Activated CD4-positive, alpha-beta memory T cell treated with anti-CD3 and anti-CD28 coated beads, Interleukin-2, amount 10 ng/mL, durations not matched to agents 7 days and 5 days (primary cell): ENCODE results near the gene CCR5. TPM values are rescaled to one million over a fixed set of nuclear protein-coding genes. Genes with fewer than 3 reads are reported as not detected.
"Not testable (repeated sequence)": the region's sequence is repeated elsewhere in the genome, so short reads cannot be mapped to it uniquely, and the experiment has no call there.

ENCODE experiments used
- CTCF ChIA-PET: fragments of 350-600 bp; sonication (Branson Sonifier 250); formaldehyde crosslinking; loops from one replicate; lab custom pipeline; 2021; ENCODE audit warnings: antibody characterized with exemption, inconsistent platforms; lab: Charles Lee
- POLR2A ChIA-PET: fragments of 350-600 bp; sonication (Branson Sonifier 250); formaldehyde crosslinking; loops from one replicate; lab custom pipeline; 2021; ENCODE audit warnings: antibody characterized with exemption; lab: Charles Lee
- DNase-seq: peaks from one replicate; pipeline ENCODE4 v3.0.0-alpha.2; 2020
- H3K27ac Mint-ChIP-seq: one replicate; pipeline ENCODE4 v1.8.0; 2021; ENCODE audit warnings: mild to moderate bottlenecking, mixed read lengths
- H3K27me3 Mint-ChIP-seq: one replicate; pipeline ENCODE4 v1.8.0; 2021; ENCODE audit warnings: mixed read lengths
- H3K36me3 Mint-ChIP-seq: one replicate; pipeline ENCODE4 v1.8.0; 2021; ENCODE audit warnings: low read depth, mixed read lengths
- H3K4me1 Mint-ChIP-seq: one replicate; pipeline ENCODE4 v1.8.0; 2021; ENCODE audit warnings: mixed read lengths
- H3K4me3 Mint-ChIP-seq: one replicate; pipeline ENCODE4 v1.8.0; 2021; ENCODE audit warnings: mild to moderate bottlenecking, mixed read lengths
- H3K9me3 Mint-ChIP-seq: one replicate; pipeline ENCODE4 v1.8.0; 2021; ENCODE audit warnings: mixed read lengths
- total RNA-seq, 2 experiments: library from RNA; stranded (reverse); gene quantifications; one replicate each; pipeline ENCODE4 v1.2.3, GENCODE V29; 2021

Gene CCR5
- total RNA-seq, 2 experiments from 2014 or later, result 80.2 to 85.3 TPM

DNA sequence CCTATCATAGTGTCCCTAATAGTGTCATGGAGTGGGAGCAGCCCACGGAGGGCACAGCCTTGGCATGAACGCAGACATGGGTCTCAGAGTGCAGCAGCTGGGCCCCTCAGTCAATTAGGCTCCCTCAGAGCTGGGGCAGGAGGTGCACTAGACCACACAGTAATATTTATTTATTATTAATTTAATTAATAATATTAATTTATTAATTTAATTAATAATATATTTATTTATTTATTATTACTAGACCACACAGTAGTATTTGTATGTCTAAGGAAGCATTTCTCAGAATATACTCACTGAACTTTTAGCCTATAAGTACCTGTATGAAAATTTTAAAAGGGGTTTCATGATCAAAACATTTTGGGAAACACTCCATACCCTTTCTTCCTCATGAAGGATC is 30.8 kb downstream of the CCR5 start:
- CTCF ChIA-PET, result no interaction called here
- Mint-ChIP-seq H3K36me3 (peaks cover 2% of the 10 kb centered on the region), H3K9me3 (peaks cover 4% of the 10 kb centered on the region), H3K4me1 (peaks cover 11% of the 10 kb centered on the region), H3K27ac (no peak overlapping the region), H3K27me3 (peaks cover 19% of the 10 kb centered on the region), H3K4me3 (no peak overlapping the region)
- POLR2A ChIA-PET, result no interaction called here
- no peak for DNase-seq

DNA sequence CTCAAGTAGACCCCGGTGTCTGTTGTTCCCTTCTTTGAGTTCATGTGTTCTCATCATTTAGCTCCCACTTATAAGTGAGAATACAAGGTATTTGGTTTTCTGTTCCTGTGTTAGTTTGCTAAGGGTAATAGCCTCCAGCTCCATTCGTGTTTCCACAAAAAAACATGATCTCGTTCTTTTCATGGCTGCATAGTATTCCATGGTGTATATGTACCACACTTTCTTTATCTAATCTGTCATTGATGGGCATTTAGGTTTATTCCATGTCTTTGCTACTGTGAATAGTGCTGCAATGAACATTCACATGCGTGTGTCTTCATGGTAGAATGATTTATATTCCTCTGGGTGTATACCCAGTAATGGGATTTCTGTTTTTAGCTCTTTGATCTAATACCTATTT is 32.2 kb downstream of the CCR5 start:
- H3K4me3 Mint-ChIP-seq, DNase-seq, CTCF ChIA-PET, H3K36me3 Mint-ChIP-seq, H3K9me3 Mint-ChIP-seq, POLR2A ChIA-PET, H3K27ac Mint-ChIP-seq: not testable (repeated sequence)
- H3K27me3 Mint-ChIP-seq, result peaks cover 19% of the 10 kb centered on the region
- H3K4me1 Mint-ChIP-seq, result peaks cover 18% of the 10 kb centered on the region

DNA sequence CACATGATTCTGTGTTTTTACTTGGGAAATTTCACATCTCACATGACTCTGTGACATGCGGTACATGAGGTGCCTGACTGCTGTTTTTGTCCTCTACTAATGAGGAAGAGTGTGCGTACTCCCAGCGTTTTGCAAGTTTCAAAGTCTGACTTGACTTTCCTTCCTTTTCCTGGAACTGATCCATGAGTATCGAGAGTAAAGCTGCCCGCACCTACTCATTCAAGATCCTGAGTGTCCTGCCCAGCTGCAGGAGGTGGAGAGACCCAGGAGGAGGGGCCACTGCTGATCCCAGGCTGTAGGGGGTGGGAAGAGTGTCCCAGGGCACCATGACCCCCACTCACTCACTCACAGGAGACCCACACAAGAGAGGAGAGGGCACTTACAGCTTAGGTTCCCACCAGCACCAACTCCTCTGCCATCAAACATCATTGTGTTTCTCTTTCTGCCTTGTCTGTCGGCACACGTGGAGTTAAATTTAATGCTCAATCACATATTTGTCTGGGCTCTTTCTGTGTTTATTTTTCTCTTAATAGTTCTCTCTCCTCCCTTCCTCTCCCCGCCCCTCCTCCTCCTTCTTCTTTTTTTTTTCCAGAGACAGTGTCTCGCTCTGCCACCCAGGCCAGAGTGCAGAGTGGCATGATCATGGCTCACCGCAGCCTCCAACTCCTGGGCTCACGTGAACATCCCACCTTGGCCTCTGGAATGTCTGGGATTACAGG is 34.7 kb downstream of the CCR5 start:
- Mint-ChIP-seq H3K36me3 (peaks cover 14% of the 10 kb centered on the region), H3K4me3 (no peak overlapping the region), H3K27me3 (peaks cover 19% of the 10 kb centered on the region), H3K4me1 (peaks cover 33% of the 10 kb centered on the region), H3K9me3 (peaks cover 4% of the 10 kb centered on the region), H3K27ac (no peak overlapping the region)
- POLR2A ChIA-PET, result no interaction called here
- DNase-seq, result no peak
- CTCF ChIA-PET, result no interaction called here

DNA sequence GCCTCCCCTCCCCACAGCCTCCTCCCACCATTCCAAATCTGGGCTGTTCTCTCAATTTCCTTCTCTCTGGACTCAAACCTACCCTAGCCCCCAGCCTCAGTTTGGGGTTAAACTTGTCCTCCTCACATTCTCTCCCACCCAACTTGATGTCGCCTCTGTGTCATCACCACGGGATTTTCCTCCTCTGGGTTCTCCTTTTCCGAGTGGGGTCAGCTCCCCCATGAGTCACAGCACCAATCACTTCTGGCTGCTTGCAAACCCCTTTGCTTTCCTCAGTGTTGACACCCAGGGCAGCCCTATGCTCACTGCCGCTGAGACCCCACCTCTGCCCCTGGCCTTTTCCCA is 35.7 kb downstream of the CCR5 start:
- POLR2A ChIA-PET, result interaction anchor here (1.6 to 1.9 kb wide), 3 partner anchors 23 to 133 kb away, joined by 3 to 19 read pairs (median 5); partner anchors contain the start of gene CCR5
- no peak for DNase-seq
- Mint-ChIP-seq H3K36me3 (peaks cover 14% of the 10 kb centered on the region), H3K9me3 (peaks cover 4% of the 10 kb centered on the region), H3K27ac (peak overlapping the region; percentile 83), H3K4me3 (no peak overlapping the region), H3K4me1 (peaks cover 33% of the 10 kb centered on the region), H3K27me3 (peaks cover 19% of the 10 kb centered on the region)
- CTCF ChIA-PET, result interaction anchor here (1.3 to 1.5 kb wide), 2 partner anchors 37 to 468 kb away, joined by 4 to 6 read pairs; no protein-coding TSS in a partner anchor

DNA sequence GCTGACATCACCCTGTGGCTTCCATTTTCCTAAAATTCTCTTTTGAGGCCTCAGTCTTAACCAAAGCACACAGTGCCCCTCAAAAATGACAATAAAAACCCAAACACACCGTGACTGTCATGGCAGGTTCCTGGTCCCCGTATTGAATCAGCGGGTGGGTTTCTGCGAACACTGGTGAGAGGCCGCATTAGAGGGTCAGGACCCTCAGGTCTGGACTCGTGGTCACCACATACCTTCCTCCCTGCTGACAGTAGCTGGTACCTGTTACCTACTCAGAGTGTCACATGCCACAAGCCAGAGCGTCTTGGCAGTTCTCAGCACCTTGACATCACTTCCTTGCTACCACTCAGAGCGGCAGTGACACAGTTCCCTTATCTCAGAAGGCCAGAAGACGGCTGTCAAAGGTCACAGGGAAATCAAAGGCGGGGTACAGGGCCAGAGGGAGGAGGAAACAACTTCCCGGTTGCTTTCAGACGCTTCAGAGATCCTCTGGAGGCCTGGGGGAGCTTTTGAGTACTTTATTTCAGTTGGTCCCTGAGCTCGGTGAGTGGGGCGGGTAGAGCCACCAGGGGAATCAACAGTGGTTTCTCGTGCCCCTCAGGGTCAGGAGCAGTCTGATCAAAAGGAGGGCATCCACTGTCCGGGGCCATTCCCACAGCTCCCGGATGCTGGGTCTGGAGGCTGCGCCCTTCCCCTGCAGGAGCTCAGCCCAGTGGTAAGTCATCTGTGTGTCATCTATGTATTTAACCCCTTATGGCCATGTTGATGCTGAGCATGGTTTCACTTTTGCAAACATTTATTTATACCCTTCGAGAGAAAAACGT is 36.3 kb downstream of the CCR5 start, which contains the start of the genes CCR5AS and CCRL2:
CCR5AS (minus strand) TSS at position 279 of the 824 bp plus-strand sequence.
CCRL2 (plus strand) TSS at position 472 of the 824 bp plus-strand sequence. CDS start 821 bp downstream, outside the sequence.
- H3K4me3 Mint-ChIP-seq, result peak within 1 kb of the TSS; percentile 78
- peaks cover 4% of the 10 kb centered on the region for H3K9me3 Mint-ChIP-seq
- peak; percentile 60 for DNase-seq
- ChIA-PET CTCF (interaction anchor here (0.6 to 3.2 kb wide), 9 partner anchors 29 to 469 kb away, joined by 3 to 11 read pairs (median 4); no protein-coding TSS in a partner anchor), POLR2A (interaction anchor here (0.8 to 1.9 kb wide), 9 partner anchors 9 to 526 kb away, joined by 3 to 19 read pairs (median 3); partner anchors contain the start of gene CCR5)
- peaks cover 19% of the 10 kb centered on the region for H3K27me3 Mint-ChIP-seq
- H3K27ac Mint-ChIP-seq, result peak within 1 kb of the TSS; percentile 83
- H3K36me3 Mint-ChIP-seq, result peaks cover 14% of the 10 kb centered on the region
- peaks cover 33% of the 10 kb centered on the region for H3K4me1 Mint-ChIP-seq

DNA sequence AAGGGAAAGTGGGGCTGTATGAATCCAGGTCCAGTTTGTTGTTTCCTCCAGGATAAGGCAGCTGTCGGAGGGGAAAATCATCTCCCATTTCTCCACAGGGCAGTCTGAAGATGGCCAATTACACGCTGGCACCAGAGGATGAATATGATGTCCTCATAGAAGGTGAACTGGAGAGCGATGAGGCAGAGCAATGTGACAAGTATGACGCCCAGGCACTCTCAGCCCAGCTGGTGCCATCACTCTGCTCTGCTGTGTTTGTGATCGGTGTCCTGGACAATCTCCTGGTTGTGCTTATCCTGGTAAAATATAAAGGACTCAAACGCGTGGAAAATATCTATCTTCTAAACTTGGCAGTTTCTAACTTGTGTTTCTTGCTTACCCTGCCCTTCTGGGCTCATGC is 37.2 kb downstream of the CCR5 start:
- POLR2A ChIA-PET, result interaction anchor here (0.6 to 1.9 kb wide), 9 partner anchors 8 to 441 kb away, joined by 3 to 19 read pairs (median 3); partner anchors contain the start of gene CCR5
- Mint-ChIP-seq H3K36me3 (peaks cover 12% of the 10 kb centered on the region), H3K27me3 (peaks cover 16% of the 10 kb centered on the region), H3K4me1 (peaks cover 33% of the 10 kb centered on the region), H3K9me3 (peaks cover under 1% of the 10 kb centered on the region), H3K27ac (peak overlapping the region; percentile 52), H3K4me3 (peak overlapping the region; percentile 78)
- CTCF ChIA-PET, result interaction anchor here (0.6 to 3.2 kb wide), 8 partner anchors 30 to 309 kb away, joined by 3 to 11 read pairs (median 4); no protein-coding TSS in a partner anchor
- DNase-seq, result no peak

DNA sequence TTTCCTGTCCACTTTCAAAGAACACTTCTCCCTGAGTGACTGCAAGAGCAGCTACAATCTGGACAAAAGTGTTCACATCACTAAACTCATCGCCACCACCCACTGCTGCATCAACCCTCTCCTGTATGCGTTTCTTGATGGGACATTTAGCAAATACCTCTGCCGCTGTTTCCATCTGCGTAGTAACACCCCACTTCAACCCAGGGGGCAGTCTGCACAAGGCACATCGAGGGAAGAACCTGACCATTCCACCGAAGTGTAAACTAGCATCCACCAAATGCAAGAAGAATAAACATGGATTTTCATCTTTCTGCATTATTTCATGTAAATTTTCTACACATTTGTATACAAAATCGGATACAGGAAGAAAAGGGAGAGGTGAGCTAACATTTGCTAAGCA is 38.1 kb downstream of the CCR5 start:
- DNase-seq, result no peak
- peaks cover 12% of the 10 kb centered on the region for H3K36me3 Mint-ChIP-seq
- POLR2A ChIA-PET, result interaction anchor here (1.1 kb wide), 1 partner anchor 34 kb away, joined by 3 read pairs; no protein-coding TSS in a partner anchor
- peaks cover 7% of the 10 kb centered on the region for H3K27me3 Mint-ChIP-seq
- H3K4me3 Mint-ChIP-seq, result no peak overlapping the region
- CTCF ChIA-PET, result interaction anchor here (1.6 to 3.2 kb wide), 3 partner anchors 31 to 80 kb away, joined by 5 to 11 read pairs (median 8); no protein-coding TSS in a partner anchor
- H3K4me1 Mint-ChIP-seq, result peaks cover 33% of the 10 kb centered on the region
- H3K27ac Mint-ChIP-seq, result no peak overlapping the region
- no peaks in the 10 kb centered on the region for H3K9me3 Mint-ChIP-seq

DNA sequence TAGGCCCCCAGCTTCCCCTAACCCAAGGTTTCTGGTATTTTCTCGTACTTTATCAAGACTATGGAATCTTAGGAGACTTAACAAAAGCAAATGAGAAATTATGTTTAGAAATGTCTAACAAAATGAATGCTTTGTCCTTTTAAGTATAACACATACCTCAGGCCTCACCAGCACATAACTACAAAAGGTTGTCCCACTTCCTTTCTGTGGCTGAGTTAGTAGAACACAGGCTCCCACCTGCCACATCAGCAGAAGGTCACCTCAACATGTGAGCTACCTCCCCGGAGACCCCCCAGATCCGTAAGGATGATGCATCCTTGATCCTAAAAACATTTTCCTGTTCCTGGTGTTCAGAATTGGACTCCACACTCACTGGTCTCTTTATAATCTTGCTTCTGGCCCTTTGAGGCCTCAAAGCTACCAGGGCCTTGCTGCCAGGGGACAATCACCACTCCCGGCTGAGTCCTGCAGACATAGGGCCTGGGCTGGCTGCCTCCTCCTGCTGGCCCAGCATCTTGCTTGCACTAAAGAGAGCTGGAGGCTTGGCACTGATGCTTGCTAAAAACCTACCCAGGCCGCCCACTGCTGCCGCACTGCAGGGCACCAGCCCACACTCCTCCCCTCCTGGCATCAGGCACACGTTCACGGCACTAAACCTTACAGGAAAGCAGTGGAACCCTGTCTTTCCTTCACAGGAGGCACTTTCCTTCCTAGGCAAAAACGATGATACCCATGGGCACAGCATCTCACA is 39.2 kb downstream of the CCR5 start:
- ChIA-PET CTCF (interaction anchor here (1.6 to 3.2 kb wide), 2 partner anchors 32 to 40 kb away, joined by 5 to 11 read pairs; no protein-coding TSS in a partner anchor), POLR2A (interaction anchor here (1.1 kb wide), 1 partner anchor 35 kb away, joined by 3 read pairs; no protein-coding TSS in a partner anchor)
- peaks cover 12% of the 10 kb centered on the region for H3K36me3 Mint-ChIP-seq
- H3K4me1 Mint-ChIP-seq, result peaks cover 33% of the 10 kb centered on the region
- no peak for DNase-seq
- no peak overlapping the region for H3K27ac Mint-ChIP-seq
- H3K9me3 Mint-ChIP-seq, result no peaks in the 10 kb centered on the region
- H3K4me3 Mint-ChIP-seq, result no peak overlapping the region
- H3K27me3 Mint-ChIP-seq, result no peaks in the 10 kb centered on the region

DNA sequence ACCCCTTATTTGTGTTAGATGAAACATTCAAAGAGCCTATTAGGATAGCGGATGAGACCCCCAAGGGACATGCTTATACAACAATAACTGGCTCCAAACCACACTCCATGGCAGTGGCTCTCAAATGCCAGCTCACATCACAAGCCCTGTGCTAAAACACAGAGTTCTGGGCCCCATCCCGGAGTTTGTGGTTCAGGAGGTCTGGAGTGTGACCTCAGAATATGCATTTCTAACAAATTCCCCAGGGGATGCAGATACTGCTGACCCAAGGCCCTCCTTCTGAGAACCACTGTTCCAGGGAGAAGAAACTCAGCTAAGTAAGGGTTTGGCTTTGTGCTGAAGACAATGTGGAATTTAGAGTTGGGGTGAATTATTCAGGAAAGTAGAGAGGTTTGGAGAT is 39.9 kb downstream of the CCR5 start:
- H3K4me1 Mint-ChIP-seq, result peaks cover 33% of the 10 kb centered on the region
- no peaks in the 10 kb centered on the region for H3K27me3 Mint-ChIP-seq
- DNase-seq, result no peak
- ChIA-PET CTCF (no interaction called here), POLR2A (no interaction called here)
- H3K36me3 Mint-ChIP-seq, result peaks cover 12% of the 10 kb centered on the region
- H3K9me3 Mint-ChIP-seq, result no peaks in the 10 kb centered on the region
- H3K4me3 Mint-ChIP-seq, result no peak overlapping the region
- no peak overlapping the region for H3K27ac Mint-ChIP-seq

DNA sequence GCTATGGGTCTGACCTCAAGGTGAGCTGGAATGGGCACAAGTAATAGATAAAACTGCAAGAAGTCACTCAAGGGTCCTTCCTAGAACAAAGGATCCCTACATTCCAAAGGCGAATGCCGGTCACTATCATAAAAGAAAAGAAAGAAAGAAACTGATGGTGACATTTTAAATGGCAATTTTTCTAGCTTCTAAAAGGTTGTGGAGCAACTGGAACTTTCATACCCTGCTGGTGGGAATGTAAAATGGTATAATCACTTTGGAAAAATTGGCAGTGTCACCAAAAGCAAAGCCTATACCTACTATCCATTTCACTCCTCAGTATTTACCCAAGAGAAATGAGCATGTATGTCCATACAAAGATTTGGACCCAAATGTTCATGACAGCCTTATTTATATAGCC is 40.5 kb downstream of the CCR5 start:
- no peak overlapping the region for H3K27ac Mint-ChIP-seq
- DNase-seq, result no peak
- ChIA-PET POLR2A (no interaction called here), CTCF (no interaction called here)
- no peak overlapping the region for H3K4me3 Mint-ChIP-seq
- peaks cover 31% of the 10 kb centered on the region for H3K4me1 Mint-ChIP-seq
- peaks cover 12% of the 10 kb centered on the region for H3K36me3 Mint-ChIP-seq
- no peaks in the 10 kb centered on the region for H3K27me3 Mint-ChIP-seq
- H3K9me3 Mint-ChIP-seq, result no peaks in the 10 kb centered on the region

DNA sequence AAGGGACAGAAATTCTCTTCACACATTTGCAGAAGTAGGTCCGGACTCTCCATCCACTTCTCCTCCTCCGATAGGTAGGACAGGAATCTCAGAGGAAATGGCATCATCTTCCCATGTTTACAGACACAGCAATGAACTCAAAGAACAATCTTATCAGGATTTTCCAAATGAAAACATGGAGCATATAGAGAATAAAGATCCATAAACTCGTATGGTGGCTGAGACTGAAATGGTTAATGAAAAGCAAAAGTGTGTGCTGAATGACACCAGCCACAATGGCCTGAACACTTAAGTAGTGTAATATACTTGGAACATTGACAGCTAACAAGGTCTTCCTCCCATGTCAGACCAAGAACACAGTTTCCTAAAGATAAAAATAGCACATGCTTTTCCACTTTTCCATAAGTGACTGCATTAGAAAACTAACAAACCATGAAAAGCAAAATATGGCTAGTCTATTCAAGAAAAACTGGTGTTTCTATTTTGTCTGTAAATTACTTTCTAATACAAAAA is 42.1 kb downstream of the CCR5 start:
- Mint-ChIP-seq H3K4me3 (no peak overlapping the region), H3K27ac (no peak overlapping the region), H3K36me3 (peaks cover 12% of the 10 kb centered on the region), H3K9me3 (no peaks in the 10 kb centered on the region), H3K4me1 (peaks cover 15% of the 10 kb centered on the region), H3K27me3 (no peaks in the 10 kb centered on the region)
- no peak for DNase-seq
- ChIA-PET CTCF (no interaction called here), POLR2A (no interaction called here)

DNA sequence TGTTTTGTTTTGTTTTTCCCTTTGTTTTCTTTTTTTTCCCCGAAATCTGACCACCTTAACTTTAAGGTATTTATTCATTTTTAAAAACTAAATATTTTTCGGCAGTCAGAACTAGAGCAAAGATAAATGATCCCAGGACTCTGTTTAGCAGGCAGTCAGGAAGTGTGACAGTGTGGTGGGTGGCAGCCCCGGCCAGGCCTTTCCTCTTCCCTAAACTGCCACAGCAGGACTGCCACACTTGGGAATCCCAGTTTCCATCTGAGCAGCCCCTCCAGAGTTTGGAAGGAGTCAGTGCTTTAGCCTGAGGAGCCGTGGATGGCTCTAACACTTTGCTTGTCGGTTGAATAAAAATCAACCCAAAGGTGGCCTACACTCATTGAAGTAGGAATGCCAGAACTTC is 43.2 kb downstream of the CCR5 start:
- no peaks in the 10 kb centered on the region for H3K27me3 Mint-ChIP-seq
- no peaks in the 10 kb centered on the region for H3K9me3 Mint-ChIP-seq
- ChIA-PET POLR2A (no interaction called here), CTCF (no interaction called here)
- peaks cover 6% of the 10 kb centered on the region for H3K4me1 Mint-ChIP-seq
- H3K36me3 Mint-ChIP-seq, result peaks cover 2% of the 10 kb centered on the region
- H3K4me3 Mint-ChIP-seq, result no peak overlapping the region
- H3K27ac Mint-ChIP-seq, result no peak overlapping the region
- no peak for DNase-seq
